Astrocyte of the hippocampus (primary cell): Measurements from ENCODE around the gene SMARCA4.

Experiments used
- DNase-seq: peaks from one replicate; pipeline ENCODE4 v3.0.0; 2011; ENCODE audit warnings: low read depth, low spot score

The SMARCA4 gene

GRCh38 chr19:11010041-11010440 is 49.2 kb downstream of the SMARCA4 start:
- no peak for DNase-seq

GRCh38 chr19:11012507-11012906 is 51.7 kb downstream of the SMARCA4 start:
- DNase-seq, result no peak

GRCh38 chr19:11013771-11014170 is 52.9 kb downstream of the SMARCA4 start:
- no peak for DNase-seq

- DNase-seq, result no peak
These were observed 53.6 kb downstream of the SMARCA4 start for GRCh38 chr19:11014403-11014911.

GRCh38 chr19:11016631-11017030 is 55.8 kb downstream of the SMARCA4 start:
- DNase-seq, result no peak

- DNase-seq, result no peak
These were observed 56.6 kb downstream of the SMARCA4 start for GRCh38 chr19:11017275-11018035.

- peak; percentile 48 for DNase-seq
These were observed 57.3 kb downstream of the SMARCA4 start for GRCh38 chr19:11018179-11018578.

- DNase-seq, result no peak
These were observed 57.9 kb downstream of the SMARCA4 start for GRCh38 chr19:11018763-11019162.

GRCh38 chr19:11019262-11019661 is 58.4 kb downstream of the SMARCA4 start:
- no peak for DNase-seq

- DNase-seq, result no peak
These were observed 59.0 kb downstream of the SMARCA4 start for GRCh38 chr19:11019824-11020223.

- no peak for DNase-seq
These were observed 59.6 kb downstream of the SMARCA4 start for GRCh38 chr19:11020423-11020822.

- DNase-seq, result no peak
These were observed 60.3 kb downstream of the SMARCA4 start for GRCh38 chr19:11020982-11021759.

- DNase-seq, result no peak
These were observed 60.9 kb downstream of the SMARCA4 start for GRCh38 chr19:11021760-11022144.

- no peak for DNase-seq
These were observed 62.2 kb downstream of the SMARCA4 start for GRCh38 chr19:11023016-11023415.

- DNase-seq, result no peak
These were observed 62.9 kb downstream of the SMARCA4 start for GRCh38 chr19:11023710-11024109.

- DNase-seq, result no peak
These were observed 63.4 kb downstream of the SMARCA4 start for GRCh38 chr19:11024259-11024658.

- no peak for DNase-seq
These were observed 64.2 kb downstream of the SMARCA4 start for GRCh38 chr19:11025006-11025405.

GRCh38 chr19:11025445-11025844 is 64.6 kb downstream of the SMARCA4 start:
- no peak for DNase-seq

GRCh38 chr19:11025997-11026396 is 65.2 kb downstream of the SMARCA4 start:
- DNase-seq, result no peak

GRCh38 chr19:11027381-11027780 is 66.6 kb downstream of the SMARCA4 start:
- no peak for DNase-seq

- DNase-seq, result no peak
These were observed 67.3 kb downstream of the SMARCA4 start for GRCh38 chr19:11028146-11028545.

- DNase-seq, result no peak
These were observed 70.7 kb downstream of the SMARCA4 start for GRCh38 chr19:11031421-11032070.
